GM21360 (cell line): ENCODE results near the gene PAQR9.
"Not testable (repeated sequence)": the region's sequence is repeated elsewhere in the genome, so short reads cannot be mapped to it uniquely, and the experiment has no call there.

Experiments
- ATAC-seq: cut with Tn5 transposase; IDR thresholded peaks from one replicate; pipeline ENCODE4 v1.9.1; 2021; ENCODE audit warnings: mild to moderate bottlenecking, moderate library complexity; ENCODE audit not compliant: unreplicated experiment

The PAQR9 gene

GRCh38 chr3:142963516-142964448, at the start of gene PAQR9:
Gene PAQR9, minus strand, starts transcription at chr3:142963674. Its CDS starts 338 bp downstream, at chr3:142963336.
- no peak for ATAC-seq

- no peak for ATAC-seq
These were observed 48.2 kb upstream of the PAQR9 start for GRCh38 chr3:143011705-143012104.

- no peak for ATAC-seq
These were observed 46.5 kb upstream of the PAQR9 start for GRCh38 chr3:143010024-143010423.

- ATAC-seq, result no peak
These were observed 41.3 kb upstream of the PAQR9 start for GRCh38 chr3:143004823-143005222.

- ATAC-seq, result no peak
These were observed 39.3 kb upstream of the PAQR9 start for GRCh38 chr3:143002727-143003126.

- peak; percentile 27 for ATAC-seq
These were observed 38.7 kb upstream of the PAQR9 start for GRCh38 chr3:143002083-143002712.

GRCh38 chr3:143001369-143002082, 38.1 kb upstream of the PAQR9 start, which contains the start of gene U2SURP:
Gene U2SURP, plus strand, starts transcription at chr3:143001570. Its CDS starts 59 bp downstream, at chr3:143001629.
- ATAC-seq, result peak; percentile 79

GRCh38 chr3:143001034-143001368, 37.5 kb upstream of the PAQR9 start:
- peak; percentile 58 for ATAC-seq

GRCh38 chr3:143000528-143000927, 37.1 kb upstream of the PAQR9 start:
- no peak for ATAC-seq

GRCh38 chr3:142999881-143000280, 36.4 kb upstream of the PAQR9 start:
- no peak for ATAC-seq

GRCh38 chr3:142998439-142998838, 35.0 kb upstream of the PAQR9 start:
- no peak for ATAC-seq

- ATAC-seq, result no peak
These were observed 33.9 kb upstream of the PAQR9 start for GRCh38 chr3:142997330-142997729.

GRCh38 chr3:142993958-142994442, 30.5 kb upstream of the PAQR9 start:
- no peak for ATAC-seq

- no peak for ATAC-seq
These were observed 28.8 kb upstream of the PAQR9 start for GRCh38 chr3:142992323-142992722.

GRCh38 chr3:142990721-142991120, 27.2 kb upstream of the PAQR9 start:
- ATAC-seq, result no peak

GRCh38 chr3:142988826-142989225, 25.4 kb upstream of the PAQR9 start:
- not testable (repeated sequence) for ATAC-seq

GRCh38 chr3:142988221-142988620, 24.7 kb upstream of the PAQR9 start:
- ATAC-seq, result not testable (repeated sequence)

GRCh38 chr3:142987707-142988106, 24.2 kb upstream of the PAQR9 start:
- no peak for ATAC-seq

GRCh38 chr3:142987080-142987700, 23.7 kb upstream of the PAQR9 start:
- no peak for ATAC-seq

- no peak for ATAC-seq
These were observed 20.8 kb upstream of the PAQR9 start for GRCh38 chr3:142984255-142984654.

GRCh38 chr3:142983318-142983717, 19.8 kb upstream of the PAQR9 start:
- ATAC-seq, result no peak
